ENCODE data around the gene KCNQ5.

The KCNQ5 gene

GRCh38 chr6:72931325-72931887 lies 309.5 kb downstream of the KCNQ5 start:
- no peak overlapping the region for H3K4me3 ChIP-seq (ENCODE audit: low read depth in 1 of 5, low read length in 5 of 5)

GRCh38 chr6:72933233-72933632 lies 311.4 kb downstream of the KCNQ5 start:
- no peaks in the 10 kb centered on the region for H3K4me1 ChIP-seq (ENCODE audit: control insufficient read depth in 5 of 5, insufficient read depth in 5 of 5, low read length in 5 of 5)
- H3K27me3 ChIP-seq (ENCODE audit: control insufficient read depth in 5 of 5, insufficient read depth in 4 of 5, low read length in 5 of 5) = no peaks in the 10 kb centered on the region
- no peak overlapping the region for H3K4me3 ChIP-seq (ENCODE audit: low read depth in 1 of 5, low read length in 5 of 5)
- no peaks in the 10 kb centered on the region for H3K9me3 ChIP-seq (ENCODE audit: control insufficient read depth in 5 of 5, low read length in 5 of 5)
- no peak overlapping the region for H3K27ac ChIP-seq (ENCODE audit: low read depth, low read length)
- H3K9ac ChIP-seq (ENCODE audit: low read length in 5 of 5) = no peak overlapping the region
- no peaks in the 10 kb centered on the region for H3K36me3 ChIP-seq (ENCODE audit: control insufficient read depth in 5 of 5, insufficient read depth in 5 of 5, low read length in 5 of 5)

More at GRCh38 chr6:72931325-72931887, 309.5 kb downstream of the KCNQ5 start:
- Histone ChIP-seq H3K9ac (ENCODE audit: low read length in 5 of 5) (no peak overlapping the region), H3K9me3 (ENCODE audit: control insufficient read depth in 5 of 5, low read length in 5 of 5) (no peaks in the 10 kb centered on the region), H3K36me3 (ENCODE audit: control insufficient read depth in 5 of 5, insufficient read depth in 5 of 5, low read length in 5 of 5) (no peaks in the 10 kb centered on the region), H3K27ac (ENCODE audit: low read depth, low read length) (no peak overlapping the region), H3K27me3 (ENCODE audit: control insufficient read depth in 5 of 5, insufficient read depth in 4 of 5, low read length in 5 of 5) (no peaks in the 10 kb centered on the region), H3K4me1 (ENCODE audit: control insufficient read depth in 5 of 5, insufficient read depth in 5 of 5, low read length in 5 of 5) (no peaks in the 10 kb centered on the region)

GRCh38 chr6:72936766-72937559 lies 315.1 kb downstream of the KCNQ5 start:
- Histone ChIP-seq H3K27ac (ENCODE audit: low read depth, low read length) (no peak overlapping the region), H3K36me3 (ENCODE audit: control insufficient read depth in 5 of 5, insufficient read depth in 5 of 5, low read length in 5 of 5) (no peaks in the 10 kb centered on the region), H3K9ac (ENCODE audit: low read length in 5 of 5) (no peak overlapping the region), H3K27me3 (ENCODE audit: control insufficient read depth in 5 of 5, insufficient read depth in 4 of 5, low read length in 5 of 5) (no peaks in the 10 kb centered on the region), H3K4me3 (ENCODE audit: low read depth in 1 of 5, low read length in 5 of 5) (no peak overlapping the region), H3K9me3 (ENCODE audit: control insufficient read depth in 5 of 5, low read length in 5 of 5) (peaks cover 0 to 3% (median 0%) of the 10 kb centered on the region in 5 donors), H3K4me1 (ENCODE audit: control insufficient read depth in 5 of 5, insufficient read depth in 5 of 5, low read length in 5 of 5) (no peaks in the 10 kb centered on the region)

GRCh38 chr6:72938104-72938503 lies 316.2 kb downstream of the KCNQ5 start:
- Histone ChIP-seq H3K9me3 (ENCODE audit: control insufficient read depth in 5 of 5, low read length in 5 of 5) (peaks cover 0 to 3% (median 0%) of the 10 kb centered on the region in 5 donors), H3K4me3 (ENCODE audit: low read depth in 1 of 5, low read length in 5 of 5) (no peak overlapping the region), H3K27me3 (ENCODE audit: control insufficient read depth in 5 of 5, insufficient read depth in 4 of 5, low read length in 5 of 5) (no peaks in the 10 kb centered on the region), H3K27ac (ENCODE audit: low read depth, low read length) (no peak overlapping the region), H3K9ac (ENCODE audit: low read length in 5 of 5) (no peak overlapping the region), H3K4me1 (ENCODE audit: control insufficient read depth in 5 of 5, insufficient read depth in 5 of 5, low read length in 5 of 5) (no peaks in the 10 kb centered on the region), H3K36me3 (ENCODE audit: control insufficient read depth in 5 of 5, insufficient read depth in 5 of 5, low read length in 5 of 5) (no peaks in the 10 kb centered on the region)

- Histone ChIP-seq H3K27me3 (ENCODE audit: control insufficient read depth in 5 of 5, insufficient read depth in 4 of 5, low read length in 5 of 5) (no peaks in the 10 kb centered on the region), H3K9ac (ENCODE audit: low read length in 5 of 5) (no peak overlapping the region), H3K9me3 (ENCODE audit: control insufficient read depth in 5 of 5, low read length in 5 of 5) (peaks cover 0 to 3% (median 0%) of the 10 kb centered on the region in 5 donors), H3K36me3 (ENCODE audit: control insufficient read depth in 5 of 5, insufficient read depth in 5 of 5, low read length in 5 of 5) (no peaks in the 10 kb centered on the region), H3K27ac (ENCODE audit: low read depth, low read length) (no peak overlapping the region), H3K4me1 (ENCODE audit: control insufficient read depth in 5 of 5, insufficient read depth in 5 of 5, low read length in 5 of 5) (no peaks in the 10 kb centered on the region), H3K4me3 (ENCODE audit: low read depth in 1 of 5, low read length in 5 of 5) (no peak overlapping the region)
Measured at GRCh38 chr6:72939004-72939403, 317.1 kb downstream of the KCNQ5 start.

GRCh38 chr6:72940265-72940664 lies 318.4 kb downstream of the KCNQ5 start:
- Histone ChIP-seq H3K9ac (ENCODE audit: low read length in 5 of 5) (no peak overlapping the region), H3K36me3 (ENCODE audit: control insufficient read depth in 5 of 5, insufficient read depth in 5 of 5, low read length in 5 of 5) (no peaks in the 10 kb centered on the region), H3K27me3 (ENCODE audit: control insufficient read depth in 5 of 5, insufficient read depth in 4 of 5, low read length in 5 of 5) (no peaks in the 10 kb centered on the region), H3K27ac (ENCODE audit: low read depth, low read length) (no peak overlapping the region), H3K4me1 (ENCODE audit: control insufficient read depth in 5 of 5, insufficient read depth in 5 of 5, low read length in 5 of 5) (no peaks in the 10 kb centered on the region), H3K4me3 (ENCODE audit: low read depth in 1 of 5, low read length in 5 of 5) (no peak overlapping the region), H3K9me3 (ENCODE audit: control insufficient read depth in 5 of 5, low read length in 5 of 5) (peaks cover 0 to 3% (median 0%) of the 10 kb centered on the region in 5 donors)

- no peaks in the 10 kb centered on the region for H3K27me3 ChIP-seq (ENCODE audit: control insufficient read depth in 5 of 5, insufficient read depth in 4 of 5, low read length in 5 of 5)
- no peak overlapping the region for H3K9ac ChIP-seq (ENCODE audit: low read length in 5 of 5)
- H3K27ac ChIP-seq (ENCODE audit: low read depth, low read length) = no peak overlapping the region
- H3K36me3 ChIP-seq (ENCODE audit: control insufficient read depth in 5 of 5, insufficient read depth in 5 of 5, low read length in 5 of 5) = no peaks in the 10 kb centered on the region
- H3K4me3 ChIP-seq (ENCODE audit: low read depth in 1 of 5, low read length in 5 of 5) = no peak overlapping the region
- H3K4me1 ChIP-seq (ENCODE audit: control insufficient read depth in 5 of 5, insufficient read depth in 5 of 5, low read length in 5 of 5) = no peaks in the 10 kb centered on the region
- H3K9me3 ChIP-seq (ENCODE audit: control insufficient read depth in 5 of 5, low read length in 5 of 5) = peaks cover 0 to 3% (median 0%) of the 10 kb centered on the region in 5 donors
Measured at GRCh38 chr6:72941263-72941662, 319.4 kb downstream of the KCNQ5 start.

- Histone ChIP-seq H3K36me3 (ENCODE audit: control insufficient read depth in 5 of 5, insufficient read depth in 5 of 5, low read length in 5 of 5) (no peaks in the 10 kb centered on the region), H3K4me3 (ENCODE audit: low read depth in 1 of 5, low read length in 5 of 5) (no peak overlapping the region), H3K27me3 (ENCODE audit: control insufficient read depth in 5 of 5, insufficient read depth in 4 of 5, low read length in 5 of 5) (no peaks in the 10 kb centered on the region), H3K4me1 (ENCODE audit: control insufficient read depth in 5 of 5, insufficient read depth in 5 of 5, low read length in 5 of 5) (no peaks in the 10 kb centered on the region), H3K9ac (ENCODE audit: low read length in 5 of 5) (no peak overlapping the region), H3K9me3 (ENCODE audit: control insufficient read depth in 5 of 5, low read length in 5 of 5) (peaks cover 0 to 3% (median 0%) of the 10 kb centered on the region in 5 donors), H3K27ac (ENCODE audit: low read depth, low read length) (no peak overlapping the region)
Measured at GRCh38 chr6:72941751-72942150, 319.9 kb downstream of the KCNQ5 start.

GRCh38 chr6:72943699-72944098 lies 321.8 kb downstream of the KCNQ5 start:
- Histone ChIP-seq H3K4me3 (ENCODE audit: low read depth in 1 of 5, low read length in 5 of 5) (no peak overlapping the region), H3K9ac (ENCODE audit: low read length in 5 of 5) (no peak overlapping the region), H3K9me3 (ENCODE audit: control insufficient read depth in 5 of 5, low read length in 5 of 5) (peaks cover 0 to 3% (median 0%) of the 10 kb centered on the region in 5 donors), H3K27me3 (ENCODE audit: control insufficient read depth in 5 of 5, insufficient read depth in 4 of 5, low read length in 5 of 5) (no peaks in the 10 kb centered on the region), H3K36me3 (ENCODE audit: control insufficient read depth in 5 of 5, insufficient read depth in 5 of 5, low read length in 5 of 5) (no peaks in the 10 kb centered on the region), H3K27ac (ENCODE audit: low read depth, low read length) (no peak overlapping the region), H3K4me1 (ENCODE audit: control insufficient read depth in 5 of 5, insufficient read depth in 5 of 5, low read length in 5 of 5) (no peaks in the 10 kb centered on the region)

- H3K4me3 ChIP-seq (ENCODE audit: low read depth in 1 of 5, low read length in 5 of 5) = no peak overlapping the region
- H3K4me1 ChIP-seq (ENCODE audit: control insufficient read depth in 5 of 5, insufficient read depth in 5 of 5, low read length in 5 of 5) = no peaks in the 10 kb centered on the region
- H3K9ac ChIP-seq (ENCODE audit: low read length in 5 of 5) = no peak overlapping the region
- H3K36me3 ChIP-seq (ENCODE audit: control insufficient read depth in 5 of 5, insufficient read depth in 5 of 5, low read length in 5 of 5) = no peaks in the 10 kb centered on the region
- no peak overlapping the region for H3K27ac ChIP-seq (ENCODE audit: low read depth, low read length)
- H3K9me3 ChIP-seq (ENCODE audit: control insufficient read depth in 5 of 5, low read length in 5 of 5) = peaks cover 0 to 3% (median 0%) of the 10 kb centered on the region in 5 donors
- no peaks in the 10 kb centered on the region for H3K27me3 ChIP-seq (ENCODE audit: control insufficient read depth in 5 of 5, insufficient read depth in 4 of 5, low read length in 5 of 5)
Measured at GRCh38 chr6:72944660-72945059, 322.8 kb downstream of the KCNQ5 start.

All from subcutaneous abdominal adipose tissue (tissue), 5 donors.